ENCODE data around the gene PSMA5. TPM values are rescaled to one million over a fixed set of nuclear protein-coding genes. Genes with fewer than 3 reads are reported as not detected.

Gene PSMA5
- total RNA-seq, 1 donor from 2014 or later, result 65.7 TPM

DNA sequence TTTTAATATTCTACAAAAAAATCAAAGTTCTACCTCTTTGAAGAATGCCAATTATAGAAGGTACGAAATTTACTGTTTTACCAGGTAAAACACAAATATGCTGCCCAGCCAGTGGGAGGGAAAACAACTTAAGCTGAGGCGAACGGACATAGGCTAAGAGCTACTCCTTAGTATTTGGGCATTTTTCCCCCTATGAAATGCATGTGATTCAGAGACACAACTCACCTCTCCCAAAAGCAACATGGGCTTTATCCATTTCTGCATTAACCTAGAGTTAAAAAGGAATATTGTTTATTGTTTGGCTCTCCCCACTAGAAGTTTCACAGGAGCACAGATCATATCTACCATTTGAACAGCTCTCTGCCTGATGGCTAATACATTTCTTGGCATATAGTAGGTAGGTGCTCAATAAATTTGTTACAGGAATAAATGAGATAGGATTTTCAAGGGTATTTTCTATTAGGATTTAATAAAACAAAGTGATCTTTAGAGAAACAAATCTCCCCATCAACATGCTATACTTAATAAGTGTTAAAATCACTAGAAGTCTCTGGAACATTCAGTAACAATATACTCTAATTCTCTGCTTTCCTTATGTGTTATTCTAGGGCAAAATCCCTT, 26.1 kb downstream of the PSMA5 start:
- no peaks in the 10 kb centered on the region for H3K36me3 ChIP-seq (ENCODE audit: control insufficient read depth, insufficient read depth, low read length)
- TF ChIP-seq, protein P1, sequence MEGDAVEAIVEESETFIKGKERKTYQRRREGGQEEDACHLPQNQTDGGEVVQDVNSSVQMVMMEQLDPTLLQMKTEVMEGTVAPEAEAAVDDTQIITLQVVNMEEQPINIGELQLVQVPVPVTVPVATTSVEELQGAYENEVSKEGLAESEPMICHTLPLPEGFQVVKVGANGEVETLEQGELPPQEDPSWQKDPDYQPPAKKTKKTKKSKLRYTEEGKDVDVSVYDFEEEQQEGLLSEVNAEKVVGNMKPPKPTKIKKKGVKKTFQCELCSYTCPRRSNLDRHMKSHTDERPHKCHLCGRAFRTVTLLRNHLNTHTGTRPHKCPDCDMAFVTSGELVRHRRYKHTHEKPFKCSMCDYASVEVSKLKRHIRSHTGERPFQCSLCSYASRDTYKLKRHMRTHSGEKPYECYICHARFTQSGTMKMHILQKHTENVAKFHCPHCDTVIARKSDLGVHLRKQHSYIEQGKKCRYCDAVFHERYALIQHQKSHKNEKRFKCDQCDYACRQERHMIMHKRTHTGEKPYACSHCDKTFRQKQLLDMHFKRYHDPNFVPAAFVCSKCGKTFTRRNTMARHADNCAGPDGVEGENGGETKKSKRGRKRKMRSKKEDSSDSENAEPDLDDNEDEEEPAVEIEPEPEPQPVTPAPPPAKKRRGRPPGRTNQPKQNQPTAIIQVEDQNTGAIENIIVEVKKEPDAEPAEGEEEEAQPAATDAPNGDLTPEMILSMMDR (IDR thresholded peaks at IDR 0.05; ENCODE audit: insufficient read depth, low read length, poor library complexity, severe bottlenecking), result no peak
- H3K4me3 ChIP-seq (ENCODE audit: low read depth, low read length), result no peak overlapping the region
- no peaks in the 10 kb centered on the region for H3K27me3 ChIP-seq (ENCODE audit: control insufficient read depth, insufficient read depth, low read length)
- no peak for DNase-seq (ENCODE audit: low read depth)

DNA sequence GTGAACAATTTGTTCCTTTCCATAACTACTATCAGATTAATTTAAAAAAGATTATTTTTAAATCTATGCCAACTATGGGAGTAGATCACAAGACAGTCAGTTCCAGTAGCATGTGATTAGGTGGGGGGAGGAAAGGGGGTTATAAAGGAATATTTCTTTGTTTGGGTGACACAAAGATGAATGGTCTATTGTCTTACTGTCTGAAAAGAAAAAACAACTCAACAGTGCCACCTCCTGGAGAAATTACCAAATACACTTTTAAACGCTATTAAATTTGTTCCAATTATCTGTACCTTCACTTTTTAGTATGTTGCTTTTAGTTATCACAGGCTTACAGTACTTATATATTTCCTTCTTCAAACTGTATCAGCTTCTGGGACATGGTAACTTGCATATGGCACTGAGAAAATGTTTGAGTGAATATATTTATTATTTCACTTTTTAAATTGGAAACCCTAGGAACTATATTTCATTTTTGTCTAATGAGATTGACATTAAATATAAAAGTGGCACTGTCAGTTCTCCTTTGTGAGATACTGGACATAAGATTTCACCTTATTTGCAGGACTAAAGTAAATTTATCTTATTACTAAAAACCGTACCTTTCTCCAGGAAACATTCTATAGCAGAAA, 26.8 kb downstream of the PSMA5 start:
- TF ChIP-seq, protein P1 (IDR thresholded peaks at IDR 0.05; ENCODE audit: insufficient read depth, low read length, poor library complexity, severe bottlenecking), result peak; percentile 30
- Histone ChIP-seq H3K4me3 (ENCODE audit: low read depth, low read length) (no peak overlapping the region), H3K36me3 (ENCODE audit: control insufficient read depth, insufficient read depth, low read length) (no peaks in the 10 kb centered on the region), H3K27me3 (ENCODE audit: control insufficient read depth, insufficient read depth, low read length) (no peaks in the 10 kb centered on the region)
- no peak for DNase-seq (ENCODE audit: low read depth)

GRCh38 chr1:109398343-109399225, 27.7 kb downstream of the PSMA5 start:
- no peaks in the 10 kb centered on the region for H3K27me3 ChIP-seq (ENCODE audit: control insufficient read depth, insufficient read depth, low read length)
- no peak for DNase-seq (ENCODE audit: low read depth)
- H3K36me3 ChIP-seq (ENCODE audit: control insufficient read depth, insufficient read depth, low read length), result no peaks in the 10 kb centered on the region
- H3K4me3 ChIP-seq (ENCODE audit: low read depth, low read length), result peak overlapping the region; percentile 57
- TF ChIP-seq, protein P1 (IDR thresholded peaks at IDR 0.05; ENCODE audit: insufficient read depth, low read length, poor library complexity, severe bottlenecking), result no peak

DNA sequence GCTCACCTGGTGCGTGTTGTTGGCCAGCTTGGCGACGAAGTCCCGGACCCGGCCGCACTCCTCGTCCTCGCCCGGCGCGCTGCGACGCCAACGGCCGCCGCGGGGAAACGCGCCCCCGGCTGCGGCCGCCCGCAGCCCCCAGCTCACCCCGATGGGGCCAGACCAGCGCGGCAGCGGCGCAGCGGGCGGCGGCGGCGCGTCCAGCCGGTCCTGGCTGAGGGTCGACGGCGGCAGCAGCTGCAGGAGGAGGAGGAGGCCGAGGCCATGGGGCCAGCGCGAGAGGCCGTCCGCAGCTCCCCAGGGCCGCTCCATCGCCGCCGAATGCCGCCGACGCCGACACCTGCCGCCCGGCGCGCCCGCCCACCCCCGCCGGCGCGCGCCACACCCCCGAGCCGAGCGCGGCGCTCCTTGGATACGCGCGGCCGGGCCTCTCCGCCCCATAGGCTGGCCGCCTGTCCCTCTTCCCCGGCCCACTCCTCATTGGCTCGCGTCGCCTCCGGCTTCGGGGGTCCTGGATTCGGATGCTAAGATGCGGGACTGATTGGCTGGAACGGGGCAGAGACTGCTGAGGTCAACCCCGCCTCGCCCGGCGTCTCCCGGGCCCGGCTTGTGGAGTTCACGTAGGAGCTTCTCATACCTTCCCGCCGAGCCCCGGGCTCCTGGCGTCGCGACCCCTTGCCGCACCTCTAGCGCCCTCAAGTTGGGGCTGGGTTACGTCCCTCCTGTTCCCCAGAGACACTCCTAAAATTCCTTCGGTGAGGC, 28.5 kb downstream of the PSMA5 start, which contains the start of gene SORT1:
SORT1 (minus strand) TSS at position 338 of the 762 bp plus-strand sequence; CDS start at position 312, 26 bp downstream.
- no peaks in the 10 kb centered on the region for H3K27me3 ChIP-seq (ENCODE audit: control insufficient read depth, insufficient read depth, low read length)
- TF ChIP-seq, protein P1 (IDR thresholded peaks at IDR 0.05; ENCODE audit: insufficient read depth, low read length, poor library complexity, severe bottlenecking), result peak; percentile 7
- DNase-seq (ENCODE audit: low read depth), result peak; percentile 58

DNA sequence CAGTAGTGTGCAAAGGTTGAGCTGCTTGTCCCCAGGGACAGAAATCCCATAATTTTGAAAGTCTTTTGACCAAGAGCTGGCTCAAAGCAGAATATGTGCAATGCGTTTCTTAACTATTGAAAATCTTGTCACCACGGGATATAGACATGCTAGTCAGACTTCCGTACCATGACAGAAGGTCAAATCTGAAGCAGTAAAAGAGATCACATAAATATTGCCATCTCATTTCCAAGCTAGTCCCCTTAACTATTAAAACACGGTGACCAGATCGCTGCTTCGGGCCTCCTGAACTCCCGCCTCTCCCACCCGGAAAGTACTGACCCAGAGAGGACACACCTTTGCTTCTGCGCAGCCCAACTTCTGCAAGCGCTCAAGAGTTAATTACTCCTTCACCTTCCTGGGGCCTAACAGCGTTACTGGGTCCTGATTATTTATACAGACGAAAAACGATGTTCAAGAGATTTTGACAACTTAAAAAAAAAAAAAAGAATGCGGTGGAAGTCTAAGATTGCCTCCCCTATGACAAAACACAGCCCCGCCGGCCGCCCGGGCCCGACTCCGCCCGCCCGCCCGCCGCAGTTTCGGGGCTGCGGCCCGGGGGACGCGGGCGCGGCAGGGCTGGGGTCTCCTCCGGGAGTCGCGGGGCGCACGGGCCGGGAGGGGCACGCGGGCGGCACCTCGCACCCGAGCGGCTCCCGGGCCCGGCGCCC, 29.2 kb downstream of the PSMA5 start:
- no peak for DNase-seq (ENCODE audit: low read depth)
- no peaks in the 10 kb centered on the region for H3K27me3 ChIP-seq (ENCODE audit: control insufficient read depth, insufficient read depth, low read length)
- TF ChIP-seq, protein P1 (IDR thresholded peaks at IDR 0.05; ENCODE audit: insufficient read depth, low read length, poor library complexity, severe bottlenecking), result no peak

More for the DNA sequence above, 28.5 kb downstream of the PSMA5 start, which contains the start of gene SORT1:
- peak within 1 kb of the TSS; percentile 57 for H3K4me3 ChIP-seq (ENCODE audit: low read depth, low read length)
- H3K36me3 ChIP-seq (ENCODE audit: control insufficient read depth, insufficient read depth, low read length), result no peaks in the 10 kb centered on the region

More for the DNA sequence above, 29.2 kb downstream of the PSMA5 start:
- H3K36me3 ChIP-seq (ENCODE audit: control insufficient read depth, insufficient read depth, low read length), result no peaks in the 10 kb centered on the region
- H3K4me3 ChIP-seq (ENCODE audit: low read depth, low read length), result peak overlapping the region; percentile 57

All from kidney epithelial cell (primary cell).